Caki2 (cell line): ENCODE measurements around the gene GLG1. TPM values are rescaled to one million over a fixed set of nuclear protein-coding genes. Genes with fewer than 3 reads are reported as not detected.
"Not testable (repeated sequence)": the region's sequence is repeated elsewhere in the genome, so short reads cannot be mapped to it uniquely, and the experiment has no call there.

ENCODE experiments used
- DNase-seq: peaks from one replicate; pipeline ENCODE4 v3.0.0-alpha.2; 2015; ENCODE audit warnings: low read depth
- in situ Hi-C: cut with HindIII; loops from 2 replicates; pipeline ENCODE4 v1.10.0; 2016; ENCODE audit warnings: low sequenced_read_pairs, low pct_unique_long_range_greater_than_20kb, mixed read lengths
- total RNA-seq: library from RNA; depleted of rRNA; stranded (reverse); fragments of >200 nt; shearing (Covaris generic); gene quantifications from 2 replicates; pipeline ENCODE4 v1.2.3, GENCODE V29; 2014; ENCODE audit warnings: low replicate concordance; rRNA removed

GLG1 gene
- total RNA-seq: 47.5 and 48.3 TPM in 2 replicates

DNA sequence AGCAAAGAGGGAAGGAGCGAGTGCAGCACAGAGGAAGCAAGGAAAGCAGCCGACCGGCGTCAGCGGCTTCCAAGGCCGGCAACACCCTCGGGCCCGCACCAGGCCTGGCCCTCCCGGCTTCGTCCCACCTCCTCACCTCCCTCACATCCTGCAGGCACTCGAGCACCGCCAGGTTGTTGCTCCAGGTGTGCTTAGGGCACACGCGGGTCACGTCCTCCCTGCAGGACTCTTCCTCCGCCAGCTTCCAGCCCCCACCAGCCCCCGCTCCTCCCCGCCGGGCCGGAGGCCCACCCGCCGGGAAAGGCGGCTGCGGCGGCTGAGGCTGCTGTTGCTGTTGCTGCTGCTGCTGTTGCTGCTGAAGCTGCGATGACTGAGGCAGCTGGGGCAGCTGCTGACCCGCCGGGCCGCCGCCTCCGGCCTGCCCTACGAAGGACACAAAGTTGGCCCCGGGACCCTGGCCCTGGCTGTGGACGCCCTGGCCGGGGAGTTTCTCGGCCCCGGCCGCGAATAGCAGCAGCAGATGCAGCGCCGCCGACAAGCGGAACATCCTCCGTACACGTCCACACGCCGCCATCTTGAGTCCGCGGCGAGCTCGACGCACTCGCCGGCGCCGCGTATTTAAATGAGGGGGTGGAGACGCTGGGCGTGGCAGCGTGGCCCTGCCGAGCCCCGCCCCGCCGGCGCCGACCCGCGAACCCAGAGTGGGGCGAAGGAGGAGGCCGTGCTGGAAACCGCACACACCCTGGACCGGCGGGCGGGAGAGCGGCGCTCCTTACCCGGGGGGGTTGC is at the start of gene GLG1:
Gene GLG1 (minus strand): TSS at position 594 of the 789 bp plus-strand sequence. CDS start 20 bp downstream, at position 574.
- peak; percentile 90 for DNase-seq
- in situ Hi-C loops: no loop called here

DNA sequence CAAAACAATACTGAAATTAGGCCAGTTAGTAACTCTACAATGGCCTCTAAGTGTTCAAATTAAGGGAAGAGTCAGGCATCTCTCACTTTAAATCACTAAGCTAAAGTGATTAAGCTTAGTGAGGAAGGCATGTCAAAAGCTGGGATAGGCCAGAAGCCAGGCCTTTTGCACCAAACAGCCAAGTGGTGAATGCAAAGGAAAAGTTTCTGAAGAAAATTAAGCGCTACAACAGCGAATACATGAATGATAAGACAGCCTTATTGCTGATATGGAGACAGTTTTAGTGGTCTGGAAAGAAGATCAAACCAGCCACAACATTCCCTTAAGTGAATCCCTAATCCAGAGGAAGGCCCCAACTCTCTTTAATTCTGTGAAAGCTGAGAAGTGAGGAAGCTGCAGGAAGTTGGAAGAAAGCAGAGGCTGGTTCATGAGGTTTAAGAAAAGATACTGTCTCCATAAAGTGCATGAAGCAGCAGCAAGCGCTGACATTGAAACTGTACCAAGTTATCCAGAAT is 47.7 kb upstream of the GLG1 start:
- no peak for DNase-seq
- in situ Hi-C loops: no loop called here

DNA sequence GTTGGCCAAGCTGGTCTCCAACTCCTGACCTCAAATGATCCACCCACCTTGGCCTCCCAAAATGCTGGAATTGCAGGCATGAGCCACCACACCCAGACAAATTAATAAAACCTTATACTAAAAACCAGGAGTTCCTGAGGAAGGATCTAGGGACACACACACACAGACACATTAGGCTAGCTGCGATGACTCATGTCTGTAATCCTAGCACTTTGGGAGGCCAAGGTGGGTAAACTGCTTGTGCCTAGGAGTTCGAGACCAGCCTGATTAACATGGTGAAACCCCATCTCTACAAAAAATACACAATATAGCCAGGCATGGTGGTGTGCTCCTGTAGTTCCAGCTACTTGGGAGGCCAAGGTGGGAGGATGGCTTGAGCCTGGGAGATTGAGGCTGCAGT is 46.0 kb upstream of the GLG1 start:
- DNase-seq, in situ Hi-C loops: not testable (repeated sequence)

- in situ Hi-C loops: no loop called here
- no peak for DNase-seq
Observed at GRCh38 chr16:74652249-74652648, 45.3 kb upstream of the GLG1 start.

GRCh38 chr16:74651841-74652240 is 44.9 kb upstream of the GLG1 start:
- in situ Hi-C loops: no loop called here
- no peak for DNase-seq

- no peak for DNase-seq
- in situ Hi-C loops: no loop called here
Observed at GRCh38 chr16:74650966-74651567, 44.2 kb upstream of the GLG1 start.

DNA sequence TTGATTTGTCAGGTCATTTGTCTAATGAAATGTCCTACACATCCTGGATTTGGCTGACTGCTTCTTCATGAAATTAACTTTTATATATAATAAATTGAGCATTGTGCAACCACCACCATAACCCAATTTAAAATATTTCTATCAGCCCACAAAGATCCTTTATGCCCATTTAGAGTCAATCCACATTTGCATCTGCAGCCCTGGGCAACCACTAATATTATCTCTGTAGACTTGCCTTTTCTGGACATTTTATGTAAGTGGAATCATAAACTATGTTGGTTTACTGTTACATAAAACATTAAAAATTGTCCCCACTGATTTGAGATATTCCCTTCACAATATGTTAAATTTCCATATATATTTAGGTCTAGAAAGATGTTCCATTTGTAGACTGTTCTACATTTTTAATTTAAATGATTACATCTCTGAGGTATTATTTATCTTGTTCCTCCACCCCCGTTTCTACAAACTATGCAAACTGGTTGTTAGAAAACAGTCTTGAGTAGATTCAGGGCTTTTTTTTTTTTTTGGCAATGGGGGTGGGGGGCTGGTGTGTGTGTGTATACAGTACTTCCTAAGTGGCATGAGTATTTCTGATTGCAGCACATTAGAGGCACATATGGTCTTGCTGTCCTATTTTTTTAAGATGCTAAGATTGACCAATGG is 43.1 kb upstream of the GLG1 start:
- in situ Hi-C loops: no loop called here
- DNase-seq: no peak

DNA sequence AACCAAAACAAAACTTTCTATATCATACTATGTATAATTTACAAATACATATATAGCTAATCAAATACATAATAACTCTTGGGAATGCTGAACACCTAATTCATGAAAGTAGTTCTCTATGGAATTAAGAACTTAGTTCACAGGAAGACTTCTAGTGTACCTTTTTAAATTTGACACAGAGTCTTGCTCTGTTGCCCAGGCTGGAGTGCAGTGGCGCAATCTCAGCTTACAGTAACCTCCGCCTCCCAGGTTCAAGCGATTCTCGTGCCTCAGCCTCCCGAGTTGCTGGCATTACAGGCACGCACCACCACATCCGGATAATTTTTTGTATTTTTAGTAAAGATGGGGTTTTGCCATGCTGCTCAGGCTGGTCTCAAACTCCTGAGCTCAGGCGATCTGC is 35.1 kb upstream of the GLG1 start:
- in situ Hi-C loops: no loop called here
- DNase-seq: no peak

- no peak for DNase-seq
- in situ Hi-C loops: no loop called here
Observed at GRCh38 chr16:74637742-74638453, 31.0 kb upstream of the GLG1 start.

DNA sequence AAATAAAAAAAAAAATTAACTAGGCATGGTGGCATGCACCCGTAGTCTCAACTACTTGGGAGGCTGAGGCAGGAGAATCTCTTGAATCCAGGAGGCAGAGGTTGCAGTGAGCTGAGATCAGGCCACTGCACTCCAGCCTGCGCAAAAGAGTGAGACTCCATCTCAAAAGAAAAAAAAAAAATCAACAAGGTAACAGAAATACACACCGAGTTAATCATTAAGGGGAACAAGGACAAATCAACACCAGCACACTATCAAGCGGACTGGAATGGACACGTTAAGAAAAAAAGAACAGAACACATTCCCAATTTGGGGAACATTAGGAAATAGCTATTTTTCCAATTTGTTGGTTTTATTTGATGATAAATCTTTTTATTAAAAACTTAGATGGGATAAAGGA is 28.4 kb upstream of the GLG1 start:
- in situ Hi-C loops: no loop called here

GRCh38 chr16:74633686-74634085 is 26.8 kb upstream of the GLG1 start:
- in situ Hi-C loops: no loop called here

More for the DNA sequence above, 28.4 kb upstream of the GLG1 start:
- no peak for DNase-seq

DNA sequence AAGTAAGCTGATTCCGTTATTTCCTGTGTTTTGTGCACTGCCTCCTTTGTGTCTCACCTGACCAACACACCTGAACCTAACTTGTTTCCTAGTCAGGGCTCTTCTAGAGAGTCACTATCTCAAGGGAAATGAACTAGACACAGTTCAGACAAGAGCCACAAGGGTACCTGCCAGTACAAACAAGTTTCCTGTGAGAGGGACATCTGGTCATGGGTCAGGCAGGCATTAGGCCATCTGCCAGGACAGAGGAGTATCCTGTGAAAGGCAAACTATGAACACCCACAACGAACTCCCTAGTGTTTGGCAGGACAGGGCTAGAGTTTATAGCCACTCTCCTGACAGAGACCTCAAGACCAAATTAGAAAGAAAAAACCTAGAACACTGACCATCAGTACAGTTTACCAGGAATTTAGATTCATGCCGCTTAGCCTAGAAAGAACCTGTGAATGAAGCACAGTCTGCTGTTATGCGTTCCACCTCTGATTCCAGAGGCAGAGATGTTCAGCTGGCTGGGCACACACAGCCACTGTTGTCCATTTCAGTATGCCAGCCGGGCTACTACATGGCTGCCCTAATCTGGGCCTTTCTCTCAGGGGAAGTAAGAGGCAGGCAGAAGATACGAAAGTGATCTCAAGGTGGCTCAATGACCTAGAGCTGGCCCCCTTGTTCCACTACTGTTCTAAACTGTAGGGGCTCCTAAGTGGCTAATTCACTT is 20.7 kb upstream of the GLG1 start:
- in situ Hi-C loops: no loop called here
- peak; percentile 64 for DNase-seq

More at GRCh38 chr16:74633686-74634085, 26.8 kb upstream of the GLG1 start:
- no peak for DNase-seq

DNA sequence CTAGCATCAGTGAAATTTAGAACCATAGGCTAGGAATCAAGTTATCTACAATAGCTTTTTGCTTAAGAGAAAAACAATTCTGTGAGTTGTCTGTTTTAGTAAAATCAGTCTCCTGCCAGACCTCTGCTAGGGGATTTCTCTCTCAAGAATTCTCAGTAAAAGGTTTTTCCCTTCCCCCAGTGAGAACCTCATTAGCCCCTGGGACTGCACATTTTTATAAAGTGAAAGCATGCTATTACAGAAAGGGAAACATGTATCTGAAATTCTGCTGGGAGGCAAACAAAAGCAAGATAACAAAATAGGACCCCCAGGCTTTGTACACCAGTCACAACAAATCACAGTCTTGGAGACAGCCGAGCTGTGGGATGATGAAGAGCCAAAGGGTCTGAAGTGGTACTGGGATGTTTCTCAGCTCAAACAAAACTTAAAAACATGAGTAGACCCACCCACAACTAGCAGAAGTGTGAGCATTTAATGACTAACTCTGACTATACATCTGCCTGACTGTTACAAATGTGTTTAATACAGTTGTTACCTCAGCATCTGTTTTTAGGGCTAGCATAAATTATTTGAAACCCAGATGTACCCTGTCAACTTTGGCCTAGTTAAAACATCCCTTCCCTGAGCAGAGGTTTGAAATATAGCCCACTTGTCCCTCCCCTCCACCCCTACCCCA is 20.0 kb upstream of the GLG1 start:
- in situ Hi-C loops: no loop called here
- no peak for DNase-seq

DNA sequence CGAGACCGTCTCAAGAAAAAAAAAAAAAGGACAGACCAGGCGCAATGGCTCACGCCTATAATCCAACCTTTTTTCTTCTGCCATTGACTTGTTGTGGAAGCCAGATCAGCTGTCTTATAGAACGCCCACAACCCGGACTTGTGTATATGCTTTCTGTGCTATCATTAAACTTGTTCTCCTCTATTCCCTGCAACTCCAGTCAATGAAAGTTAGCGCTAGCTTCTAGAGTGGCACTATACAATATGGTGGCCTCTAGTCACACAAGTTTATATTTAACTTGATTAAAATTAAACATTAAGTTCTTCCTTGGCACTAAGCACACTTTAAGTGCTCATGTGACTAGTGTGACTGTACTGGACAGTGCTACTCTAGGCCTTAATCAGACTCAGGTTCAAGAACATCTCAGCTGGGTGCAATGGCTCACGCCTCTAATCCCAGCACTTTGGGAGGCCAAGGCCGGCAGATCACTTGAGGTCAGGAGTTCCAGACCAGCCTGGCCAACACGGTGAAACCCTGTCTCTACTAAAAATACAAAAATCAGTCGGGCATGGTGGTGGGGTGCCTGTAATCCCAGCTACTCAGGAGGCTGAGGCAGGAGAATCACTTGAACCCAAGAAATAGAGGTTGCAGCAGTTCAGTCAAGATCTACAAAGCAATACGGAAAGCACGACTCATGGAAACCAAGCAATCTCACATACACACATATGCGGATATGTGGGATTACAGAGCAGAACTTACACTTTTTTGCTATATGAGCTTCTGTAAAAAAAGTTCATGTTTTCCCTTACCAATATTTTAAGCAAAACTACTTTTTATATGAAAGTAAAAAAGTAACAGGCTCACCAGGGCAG is 18.8 kb upstream of the GLG1 start:
- in situ Hi-C loops: no loop called here
- peak; percentile 83 for DNase-seq

- in situ Hi-C loops: no loop called here
- no peak for DNase-seq
Observed at GRCh38 chr16:74623839-74624235, 16.9 kb upstream of the GLG1 start.

- in situ Hi-C loops: no loop called here
- peak; percentile 56 for DNase-seq
Observed at GRCh38 chr16:74623214-74623838, 16.4 kb upstream of the GLG1 start.
